Ureter (tissue), 1 donor: ENCODE measurements around the gene FXYD6. TPM values are rescaled to one million over a fixed set of nuclear protein-coding genes. Genes with fewer than 3 reads are reported as not detected.
A peak's percentile ranks its signal among the peaks of the same experiment; 100 is the strongest.

Experiments used
- DNase-seq: peaks from one replicate; pipeline ENCODE4 v3.0.0-alpha.2; 2020; ENCODE audit warnings: low spot score
- total RNA-seq: library from RNA; stranded (reverse); gene quantifications from one replicate; pipeline ENCODE4 v1.2.4, GENCODE V29; 2023
- donor health status: DM: yes; HTN: yes; CAD: no.

FXYD6 gene
- total RNA-seq, 1 donor from 2014 or later = 41.8 TPM

DNA sequence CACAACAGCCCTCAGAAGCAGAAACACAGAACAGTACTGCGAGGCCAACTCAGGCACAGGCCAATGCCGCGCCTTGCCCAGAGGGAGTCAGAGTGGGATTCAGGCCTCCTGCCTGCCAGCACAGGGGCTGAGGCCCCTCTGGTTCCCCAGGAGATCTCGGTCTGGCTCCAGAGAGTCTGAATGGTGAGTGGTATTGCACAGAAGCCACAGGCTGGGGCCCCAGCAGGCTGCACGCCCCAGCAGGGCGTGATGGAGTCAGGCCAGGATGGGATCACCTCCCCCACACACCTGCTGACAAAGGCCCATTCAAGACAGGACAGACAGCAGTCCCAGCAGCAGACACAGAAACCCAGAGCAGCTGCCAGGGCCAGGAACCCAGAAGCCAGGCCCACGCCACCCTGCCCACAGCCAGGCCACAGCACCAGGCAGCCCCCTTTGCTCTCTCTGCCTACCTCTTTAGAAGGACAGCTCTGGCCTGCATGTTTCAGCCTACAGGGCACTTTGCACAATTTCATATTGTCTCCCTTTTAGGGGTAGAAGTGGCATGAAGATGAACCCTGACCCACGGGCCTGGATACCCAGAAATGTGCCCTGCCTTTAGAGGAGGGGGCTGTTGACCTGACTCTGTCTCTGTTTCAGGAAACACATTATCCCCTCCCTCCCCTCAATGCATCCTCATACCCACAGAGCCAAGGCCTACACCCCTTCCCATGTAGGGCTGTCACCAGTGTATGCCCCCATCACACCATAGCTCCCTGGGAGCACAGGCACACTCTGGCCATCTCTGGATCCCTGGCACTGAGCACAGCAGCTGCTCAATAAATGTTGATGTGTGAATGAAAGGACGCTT lies 6.1 kb downstream of the FXYD6 start:
- no peak for DNase-seq

DNA sequence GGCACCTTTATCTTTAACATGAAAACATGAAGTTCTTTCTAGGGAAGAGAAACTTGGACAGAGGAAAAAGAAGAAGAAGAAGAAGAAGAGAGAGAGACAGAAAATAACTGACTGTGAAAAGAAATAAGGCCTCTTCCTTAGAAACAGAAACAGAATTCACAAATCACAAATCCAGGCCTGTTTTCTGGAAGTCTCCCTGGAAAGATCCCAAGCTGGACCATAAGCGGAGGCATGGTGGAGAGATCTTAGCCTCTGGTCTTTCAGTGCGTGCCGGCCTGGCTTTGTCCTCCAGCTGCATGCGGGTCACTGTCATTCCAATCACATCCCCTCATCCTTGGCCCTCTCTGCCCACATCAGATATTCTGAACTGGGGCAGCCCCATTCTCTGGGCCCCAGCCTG lies 6.9 kb downstream of the FXYD6 start:
- DNase-seq = no peak

DNA sequence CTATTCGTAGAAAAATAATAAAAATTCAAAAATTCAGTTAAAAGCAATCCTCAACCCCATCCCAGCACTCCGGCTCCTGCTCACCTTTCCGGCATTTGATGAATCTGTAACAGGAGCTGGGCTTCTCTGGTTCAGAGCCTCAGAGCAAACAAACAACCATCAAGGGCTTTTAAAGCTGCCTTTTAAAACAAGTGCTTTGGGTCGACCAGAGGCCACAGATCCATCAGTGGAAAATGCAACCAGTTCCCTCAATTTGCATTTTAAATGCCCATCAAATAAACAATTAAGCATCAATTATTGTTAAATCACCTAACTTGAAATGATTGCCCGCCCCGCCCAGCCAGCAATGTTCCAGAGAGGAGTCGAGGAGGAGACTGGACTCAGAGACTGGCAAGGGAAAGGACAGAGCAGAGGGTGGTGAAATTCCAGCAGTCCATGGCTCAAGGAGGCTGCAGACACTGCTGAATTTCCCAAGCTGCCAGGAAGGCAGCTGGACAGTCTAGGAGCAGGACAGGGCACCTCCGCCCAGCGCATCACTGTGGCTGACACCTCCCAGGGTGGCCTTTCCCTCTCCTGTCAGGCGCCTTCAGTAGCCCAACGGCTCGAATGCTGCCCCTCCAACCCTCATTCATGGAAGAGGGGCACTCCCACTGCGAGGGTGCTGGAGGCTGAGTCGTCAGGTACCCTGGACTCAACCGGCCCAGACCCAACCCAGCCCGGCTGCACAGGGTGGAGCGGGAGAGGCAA lies 7.5 kb downstream of the FXYD6 start:
- DNase-seq = no peak

DNA sequence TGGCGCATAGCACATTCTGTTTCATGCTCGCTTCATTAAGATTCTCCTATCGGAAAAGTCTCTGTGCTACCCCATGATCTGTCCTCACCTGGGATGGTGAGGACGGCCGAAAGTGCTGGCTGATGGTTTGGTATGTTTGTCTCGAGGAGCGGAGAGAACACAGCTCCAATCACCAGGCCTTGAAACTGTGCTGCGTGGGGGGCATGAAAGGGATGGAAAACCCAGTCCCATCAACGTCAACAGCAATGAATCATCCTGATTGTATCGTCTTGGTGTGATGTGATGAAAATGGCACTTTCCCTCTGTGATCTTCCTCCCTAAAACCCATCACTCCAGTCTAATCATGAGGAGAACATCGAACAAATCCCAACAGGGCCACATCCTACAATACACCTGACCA lies 8.4 kb downstream of the FXYD6 start:
- no peak for DNase-seq

DNA sequence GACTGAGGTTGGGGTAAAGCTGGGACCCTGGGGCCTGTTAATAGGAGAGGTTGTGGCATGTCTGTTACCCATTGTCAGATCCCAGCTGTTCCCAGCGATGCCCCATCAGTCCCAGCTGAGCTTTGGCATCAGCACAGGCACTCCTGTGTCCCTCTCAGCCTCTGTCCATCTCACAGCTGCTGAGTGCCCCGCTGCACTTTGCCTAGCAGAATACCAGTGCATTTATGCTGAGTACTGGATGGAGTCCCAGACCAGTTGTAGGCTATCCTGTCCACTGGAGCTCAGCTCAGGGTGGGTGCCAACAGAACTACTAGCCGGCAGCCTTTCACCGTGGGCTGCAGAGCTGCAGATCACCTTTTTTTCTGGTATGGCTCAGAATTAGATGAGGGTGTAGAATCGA lies 9.9 kb downstream of the FXYD6 start:
- DNase-seq = no peak

DNA sequence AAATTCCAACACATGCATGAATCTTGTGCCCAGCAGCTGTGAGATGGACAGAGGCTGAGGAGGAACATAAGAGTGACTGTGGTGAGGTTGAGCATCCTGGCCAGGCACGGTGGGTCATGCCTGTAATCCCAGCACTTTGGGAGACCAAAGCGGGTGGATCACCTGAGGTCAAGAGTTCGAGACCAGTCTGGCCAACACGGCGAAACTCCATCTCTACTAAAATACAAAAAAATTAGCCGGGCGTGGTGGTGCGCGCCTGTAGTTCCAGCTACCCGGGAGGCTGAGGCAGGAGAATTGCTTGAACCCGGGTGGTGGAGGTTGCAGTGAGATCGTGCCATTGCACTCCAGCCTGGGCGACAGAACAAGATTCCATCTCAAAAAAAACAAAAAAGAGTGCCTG lies 10.9 kb downstream of the FXYD6 start:
- peak; percentile 29 for DNase-seq

DNA sequence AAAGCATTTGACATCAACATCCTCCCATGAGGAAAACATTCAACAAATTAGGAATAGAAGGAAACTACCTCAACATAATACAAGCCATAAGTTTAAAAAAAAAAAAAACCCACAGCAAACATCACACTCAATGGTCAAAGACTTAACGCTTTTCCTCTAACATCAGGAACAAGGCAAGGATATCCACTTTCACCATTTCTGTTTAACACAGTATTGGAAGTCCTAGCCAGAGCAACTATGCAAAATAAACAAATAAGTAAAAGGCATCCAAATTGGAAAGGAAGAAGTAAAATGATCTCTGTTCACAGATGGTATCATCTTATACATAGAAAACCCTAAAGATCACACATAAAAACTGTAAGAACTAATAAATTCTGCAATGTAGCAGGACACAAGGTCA lies 13.1 kb downstream of the FXYD6 start:
- no peak for DNase-seq

DNA sequence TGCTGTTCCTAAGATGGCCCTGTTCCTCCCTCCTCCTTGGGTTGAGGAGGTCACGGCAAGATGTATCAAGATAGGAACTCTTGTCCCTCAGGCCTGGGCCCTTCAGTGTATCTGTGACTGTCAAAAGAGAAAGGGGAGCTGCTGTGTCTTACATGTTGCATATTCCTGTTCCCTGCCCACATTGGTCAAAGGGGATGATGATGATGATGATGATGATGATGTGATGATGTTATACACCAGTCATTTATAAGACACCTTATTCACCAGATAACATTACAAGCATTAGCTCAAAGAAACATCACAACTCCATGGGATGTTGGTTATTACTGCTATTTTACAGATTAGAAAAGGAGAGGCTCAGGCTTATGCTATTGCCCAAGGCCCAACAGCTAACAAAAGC lies 13.7 kb downstream of the FXYD6 start:
- DNase-seq = no peak

DNA sequence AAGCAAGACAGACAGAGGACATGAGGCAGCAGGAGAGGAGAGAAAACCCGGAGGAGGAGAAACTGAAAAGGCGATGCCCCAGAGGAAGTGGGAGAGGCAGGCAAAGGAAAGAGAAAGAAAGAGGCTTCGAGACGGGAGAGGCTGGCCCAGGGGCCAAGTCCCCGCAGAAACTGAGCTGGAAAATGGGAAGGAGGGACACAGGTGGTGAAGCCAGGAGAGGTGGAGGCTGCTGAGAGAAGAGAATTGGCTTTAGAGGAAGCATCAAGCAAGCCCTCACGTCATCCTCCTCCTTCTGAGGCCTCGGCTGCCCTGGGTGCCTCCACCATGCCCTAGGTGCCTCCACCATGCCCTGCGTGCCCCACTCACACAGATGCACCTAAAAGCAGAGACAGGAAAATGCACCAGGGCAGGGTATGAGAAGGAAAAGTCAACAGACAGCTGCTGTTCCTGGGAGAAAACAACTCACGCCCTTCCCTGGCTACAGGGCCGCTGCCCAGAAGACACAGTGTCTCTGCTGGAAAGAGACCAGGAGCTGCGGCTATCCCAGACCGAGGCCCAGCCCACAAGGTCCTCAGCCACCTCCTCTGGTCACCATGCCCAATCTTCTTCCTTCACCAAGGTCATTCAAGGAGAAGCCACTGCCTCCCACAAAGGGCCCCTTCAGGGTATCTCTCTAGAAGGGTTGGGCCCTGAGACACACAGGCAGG lies 14.3 kb downstream of the FXYD6 start:
- DNase-seq = peak; percentile 42

DNA sequence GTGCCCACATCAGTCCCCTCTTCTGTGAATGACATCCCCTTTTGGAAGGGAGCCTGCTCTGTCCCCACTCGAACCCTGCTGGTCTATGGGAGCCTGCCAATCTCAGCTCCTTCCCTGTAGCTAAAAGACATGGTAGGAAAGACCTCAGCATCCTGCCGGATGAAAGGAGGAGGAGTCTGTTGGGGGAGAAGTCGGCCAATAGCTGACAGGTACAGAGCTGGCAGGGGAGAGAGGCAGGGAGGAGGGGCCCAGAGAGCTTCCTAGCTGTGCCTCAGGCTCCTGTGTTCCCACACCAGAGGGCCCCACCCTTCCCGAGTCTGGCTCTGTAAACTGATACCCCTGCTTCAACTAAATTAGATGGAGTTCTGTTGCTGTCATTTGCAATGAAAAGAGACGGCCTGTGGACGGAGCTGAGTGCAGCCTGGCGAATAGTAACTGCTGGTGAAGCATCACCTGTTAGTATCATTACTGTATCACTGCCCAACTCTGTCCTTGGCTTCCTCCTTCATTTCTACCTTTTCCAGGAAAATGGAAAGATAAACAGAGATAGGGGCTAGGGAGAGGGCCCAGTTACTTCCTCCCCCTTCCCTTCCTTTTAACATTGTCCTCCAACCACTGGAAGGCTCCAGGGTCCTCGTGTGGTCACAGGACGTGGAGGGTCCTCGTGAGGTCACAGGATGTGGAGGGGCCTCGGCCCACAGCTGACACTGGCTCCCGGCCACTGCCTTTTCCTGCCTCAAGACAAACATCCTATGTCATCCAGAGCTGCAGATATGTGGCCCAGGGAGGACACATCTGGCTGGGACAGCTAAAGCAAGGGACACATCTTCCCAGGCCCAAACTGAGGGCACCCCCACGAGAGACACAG lies 15.1 kb downstream of the FXYD6 start:
- peak; percentile 42 for DNase-seq

DNA sequence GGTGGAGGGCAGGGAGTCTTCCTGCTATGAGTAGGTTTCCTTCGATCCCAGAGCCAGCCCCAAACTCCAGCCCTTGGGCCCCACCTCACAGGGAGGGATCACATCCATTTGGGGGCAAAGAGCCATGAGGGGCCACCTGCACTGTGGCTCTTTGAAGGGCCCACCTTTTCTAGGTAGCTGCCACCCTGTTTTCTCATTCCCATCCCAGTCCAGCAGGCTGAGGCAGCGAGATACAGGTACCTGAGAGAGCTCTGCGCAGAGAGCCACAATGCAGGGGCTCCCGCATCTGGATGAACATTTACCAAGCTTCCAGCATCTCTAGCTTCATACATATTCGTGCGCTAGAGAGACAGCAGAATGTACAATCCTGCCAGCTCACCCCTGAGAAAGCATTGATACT lies 16.3 kb downstream of the FXYD6 start:
- peak; percentile 22 for DNase-seq

DNA sequence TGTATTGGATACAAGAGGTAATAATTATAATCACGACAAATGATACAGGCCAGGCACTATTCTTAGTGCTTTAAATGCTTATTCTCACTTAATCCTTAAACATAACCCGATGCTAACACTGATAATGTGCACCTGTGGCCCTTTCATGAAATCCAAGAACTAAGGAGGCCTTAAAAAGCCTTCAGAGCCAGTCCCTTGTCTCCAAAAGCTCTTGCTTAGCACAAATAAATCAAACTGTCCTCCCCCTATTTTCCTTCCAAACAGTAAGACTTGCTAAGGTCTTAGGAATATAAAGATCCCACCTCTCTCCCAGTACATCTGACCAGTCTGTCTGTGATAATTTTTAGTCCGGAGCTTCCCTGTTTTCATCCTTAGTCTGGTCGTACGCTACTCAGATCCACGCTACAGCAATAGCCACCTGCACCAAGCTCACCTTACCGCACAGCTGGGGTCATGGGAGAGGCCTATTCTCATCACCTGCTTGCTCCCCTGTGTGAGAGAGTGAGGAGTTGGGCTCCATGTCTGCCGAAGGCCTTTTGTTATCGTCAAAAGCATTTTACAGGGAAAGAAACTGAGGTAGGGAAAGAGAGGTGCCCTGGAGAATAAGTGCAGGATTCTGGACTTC lies 16.9 kb downstream of the FXYD6 start:
- no peak for DNase-seq

DNA sequence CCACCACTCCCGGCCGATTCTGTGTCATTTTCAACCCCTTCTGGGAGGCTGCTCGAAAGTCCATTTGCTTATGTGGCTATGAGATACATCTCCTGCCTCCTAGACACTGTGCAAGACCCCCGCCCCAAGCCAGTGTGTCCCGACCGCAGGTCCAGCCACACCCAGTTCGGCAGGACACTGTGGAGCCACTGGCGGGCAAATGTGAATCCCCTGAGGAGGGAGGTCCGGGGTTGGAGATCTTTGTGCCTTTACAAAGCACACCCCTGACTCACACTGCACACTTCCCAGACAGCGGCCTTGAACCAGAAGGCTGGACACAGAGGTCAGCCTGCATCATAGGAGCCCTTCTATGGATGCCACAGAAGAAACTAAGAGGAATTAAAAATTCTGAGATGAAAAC lies 17.4 kb downstream of the FXYD6 start:
- DNase-seq = peak; percentile 34

DNA sequence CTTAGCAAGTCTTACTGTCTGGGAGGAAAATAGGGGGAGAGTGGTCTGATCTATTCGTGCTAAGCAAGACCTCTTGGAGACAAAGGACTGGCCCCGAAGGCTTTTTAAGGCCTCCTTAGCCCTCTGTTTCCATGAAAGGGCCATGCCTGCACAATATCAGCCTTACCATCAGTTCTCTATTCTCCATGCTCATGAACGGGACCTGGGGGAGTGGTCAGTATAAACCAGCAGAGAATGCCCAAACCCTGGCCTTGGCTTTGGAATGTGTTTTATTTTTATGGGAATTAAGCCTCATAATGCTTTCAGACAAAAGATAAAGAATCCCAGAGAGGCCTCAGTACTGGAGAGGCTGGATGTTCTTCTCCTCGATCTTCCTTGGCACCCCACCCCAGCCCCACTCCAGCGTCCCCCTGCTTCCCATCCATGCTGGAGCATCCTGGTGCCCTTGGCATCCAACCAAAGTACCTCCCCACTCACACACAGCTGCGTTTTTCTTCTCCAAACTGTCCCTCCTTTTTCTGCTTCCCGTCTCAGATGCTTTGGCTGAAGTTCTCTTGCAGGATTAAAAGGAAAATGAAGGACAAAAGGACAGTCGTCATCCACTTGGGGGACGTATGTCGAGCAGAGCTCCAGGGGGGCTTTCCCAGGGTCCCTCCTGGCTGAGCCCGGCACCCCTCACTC lies 18.6 kb downstream of the FXYD6 start:
- DNase-seq = peak; percentile 40

DNA sequence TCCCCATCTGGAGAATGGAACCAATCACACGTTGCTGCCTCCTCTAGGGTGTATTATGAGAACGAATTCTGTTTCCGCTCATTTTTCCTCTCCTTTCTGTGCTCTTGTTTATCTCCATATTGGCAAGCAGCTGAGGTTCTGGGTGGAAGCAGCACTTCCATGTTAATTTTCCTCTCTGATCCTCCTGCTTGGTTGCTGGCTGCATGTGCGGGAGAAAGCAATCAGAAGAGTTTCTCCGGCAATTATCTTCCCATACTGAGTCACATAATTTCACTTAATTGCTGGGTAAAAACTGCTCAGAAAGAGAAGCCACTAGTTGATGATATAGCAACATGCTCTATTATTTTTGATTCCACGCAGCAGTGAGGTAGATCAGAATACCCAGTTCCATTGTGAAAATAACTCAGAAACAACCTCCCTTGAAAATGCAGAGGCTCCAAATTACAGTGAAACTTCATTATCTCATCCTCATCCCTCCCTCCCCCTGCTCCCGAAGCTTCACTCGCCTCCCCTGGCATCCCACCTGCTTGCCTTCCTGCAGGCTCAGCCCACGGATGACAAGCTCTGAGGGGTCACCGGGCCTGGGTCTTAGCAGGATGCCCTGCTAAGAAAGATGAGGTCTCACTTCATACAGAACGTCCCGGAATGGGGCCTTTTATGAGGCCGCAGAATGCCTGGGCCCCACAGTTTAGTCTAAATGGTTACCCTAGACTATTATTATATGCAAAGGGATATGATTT lies 20.4 kb downstream of the FXYD6 start:
- DNase-seq = peak; percentile 22

DNA sequence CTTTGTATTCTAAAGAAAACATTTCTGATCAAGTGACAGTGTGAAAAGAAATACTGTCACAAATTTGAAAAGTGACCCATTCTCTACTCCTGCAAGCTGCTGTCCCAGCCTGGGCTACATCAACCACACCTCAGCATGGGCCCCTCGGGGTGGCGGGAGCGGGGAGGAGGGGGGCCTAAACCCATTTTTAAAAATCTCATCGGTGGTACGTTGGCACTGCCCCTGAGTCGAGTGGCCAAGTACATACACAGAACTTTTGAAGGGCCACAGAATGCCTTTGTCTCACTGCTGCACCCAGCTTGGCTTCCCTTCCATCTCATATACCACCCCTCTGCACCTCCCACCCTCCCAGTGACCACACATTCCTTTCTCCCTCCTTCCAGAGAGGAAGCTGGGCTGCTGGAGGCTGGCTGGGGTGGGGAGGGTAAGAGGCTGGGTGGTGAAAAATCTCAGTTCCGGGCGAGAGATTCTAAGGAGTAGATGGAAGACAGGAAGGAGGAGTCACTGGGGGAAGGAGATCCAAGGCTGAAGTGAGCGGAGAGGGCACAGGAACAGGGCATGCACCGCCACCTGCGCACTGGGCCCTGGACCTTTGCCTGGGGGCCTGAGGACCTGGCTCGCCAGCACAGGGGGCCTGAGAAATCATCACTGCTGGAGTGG lies 21.1 kb downstream of the FXYD6 start:
- peak; percentile 31 for DNase-seq

DNA sequence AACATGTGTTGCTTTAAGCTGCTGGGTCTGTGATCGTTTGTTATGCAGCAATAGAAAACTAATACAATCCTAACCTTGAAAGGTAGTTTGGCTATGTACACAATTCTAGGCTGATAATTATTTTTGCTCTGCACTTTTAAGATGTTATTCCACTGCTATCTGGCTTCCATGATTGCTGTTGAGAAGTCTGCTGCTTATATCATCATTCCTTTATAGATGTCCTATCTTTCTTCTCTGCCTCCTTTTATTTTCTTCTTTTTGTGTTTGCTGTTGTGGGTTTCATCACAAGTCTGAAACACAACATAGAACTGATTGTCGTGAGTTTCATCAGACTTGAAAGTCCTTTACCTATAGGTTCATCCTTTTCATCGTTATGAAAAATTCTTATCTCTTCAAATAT lies 24.1 kb downstream of the FXYD6 start:
- no peak for DNase-seq

DNA sequence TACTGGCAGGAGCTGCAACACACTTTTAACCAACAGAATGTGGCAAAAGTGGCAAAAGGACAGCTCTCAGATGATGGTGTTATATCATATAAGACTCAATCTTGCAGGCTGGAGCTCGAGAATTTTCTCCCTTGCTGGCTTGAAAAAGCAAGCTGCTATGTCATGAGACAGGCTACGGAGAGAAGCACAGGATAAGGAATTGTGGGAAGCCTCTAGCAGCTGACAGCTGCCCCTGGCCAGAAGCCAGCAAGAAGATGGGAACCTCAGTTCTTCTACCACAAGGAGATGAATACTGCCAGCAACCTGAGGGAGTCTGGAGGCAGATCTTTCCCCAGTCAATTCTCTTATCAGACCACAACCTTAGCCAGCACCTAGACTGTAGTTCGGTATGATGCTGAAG lies 24.6 kb downstream of the FXYD6 start:
- peak; percentile 44 for DNase-seq

DNA sequence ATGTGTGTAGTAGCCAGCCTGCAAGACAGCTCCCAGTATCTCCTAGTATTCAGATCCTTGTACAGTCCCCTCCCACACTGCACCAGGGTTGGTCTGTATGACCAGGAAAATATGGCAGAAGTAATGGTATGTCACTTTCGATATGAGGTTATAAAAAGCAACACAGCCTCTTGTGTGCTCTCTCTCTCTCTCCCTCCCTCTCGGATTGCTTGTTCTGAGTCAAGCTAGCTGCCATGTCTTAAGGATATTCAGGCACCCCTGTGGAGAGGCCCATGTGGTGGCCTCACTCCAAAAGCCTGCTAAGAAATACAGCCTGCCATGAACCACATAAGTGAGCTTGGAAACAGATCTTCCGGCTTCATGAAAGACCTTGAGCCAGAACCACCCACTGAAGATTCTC lies 25.4 kb downstream of the FXYD6 start:
- peak; percentile 41 for DNase-seq
